ENCODE measurements around the gene STOML2. TPM values are rescaled to one million over a fixed set of nuclear protein-coding genes. Genes with fewer than 3 reads are reported as not detected.

Gene STOML2
- total RNA-seq, 1 donor from 2014 or later = 64.3 TPM

Other genes starting within 250 kb of the STOML2 start
- not detected for gene PHF24, start 144.8 kb downstream of the STOML2 start, total RNA-seq
- 1.9 TPM for gene DNAJB5, start 113.4 kb downstream of the STOML2 start, total RNA-seq
- gene VCP, start 30.5 kb downstream of the STOML2 start, total RNA-seq = 147 TPM
- gene FANCG, start 23.2 kb downstream of the STOML2 start, total RNA-seq = 6.2 TPM
- 17.6 TPM for gene PIGO, start 6.5 kb downstream of the STOML2 start, total RNA-seq
- gene ATOSB, start 12.7 kb upstream of the STOML2 start, total RNA-seq = 6.3 TPM
- 21.4 TPM for gene UNC13B, start 58.9 kb upstream of the STOML2 start, total RNA-seq

All from left lobe of liver (tissue), 1 donor.